Stimulated activated CD4-positive, alpha-beta T cell treated with anti-CD3 and anti-CD28 coated beads, TNF-alpha, amount 100 ng/mL, for 4 hours (primary cell): Measurements from ENCODE around the gene SAPCD1.

Experiments used
- DNase-seq, 3 experiments: peaks; one replicate each; pipeline ENCODE4 v3.0.0-alpha.2; 2020; ENCODE audit warnings: low read depth in 3 of 3

Gene SAPCD1

DNA sequence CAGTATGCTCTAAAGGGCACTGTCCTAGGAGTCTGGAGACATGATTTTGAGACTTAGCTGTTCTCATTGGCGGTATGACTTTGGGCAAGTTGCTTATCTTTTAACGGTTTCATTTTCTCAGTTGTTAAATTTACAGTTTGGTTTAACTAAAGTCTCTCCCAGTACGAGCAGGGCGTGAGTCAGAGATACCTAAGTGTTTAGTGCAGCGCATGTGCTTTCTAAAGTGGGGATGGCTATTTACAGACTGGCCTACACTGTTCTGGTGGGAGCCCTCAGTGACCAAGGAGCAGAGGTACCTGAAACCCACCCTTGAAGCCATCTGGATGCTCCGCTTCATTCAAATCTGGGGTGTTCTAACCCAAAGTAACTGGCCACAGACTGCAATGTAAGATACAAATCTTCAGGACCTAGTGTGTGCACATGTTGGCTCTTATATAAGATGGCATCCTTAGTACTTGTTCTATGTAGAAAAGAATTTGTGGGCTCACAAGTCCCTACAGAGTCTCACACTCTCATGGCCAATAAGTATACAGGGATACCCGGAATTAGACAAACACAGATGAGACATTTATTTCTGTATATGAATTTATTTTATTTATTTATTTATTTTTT lies 11.9 kb upstream of the SAPCD1 start:
- DNase-seq = no peak

DNA sequence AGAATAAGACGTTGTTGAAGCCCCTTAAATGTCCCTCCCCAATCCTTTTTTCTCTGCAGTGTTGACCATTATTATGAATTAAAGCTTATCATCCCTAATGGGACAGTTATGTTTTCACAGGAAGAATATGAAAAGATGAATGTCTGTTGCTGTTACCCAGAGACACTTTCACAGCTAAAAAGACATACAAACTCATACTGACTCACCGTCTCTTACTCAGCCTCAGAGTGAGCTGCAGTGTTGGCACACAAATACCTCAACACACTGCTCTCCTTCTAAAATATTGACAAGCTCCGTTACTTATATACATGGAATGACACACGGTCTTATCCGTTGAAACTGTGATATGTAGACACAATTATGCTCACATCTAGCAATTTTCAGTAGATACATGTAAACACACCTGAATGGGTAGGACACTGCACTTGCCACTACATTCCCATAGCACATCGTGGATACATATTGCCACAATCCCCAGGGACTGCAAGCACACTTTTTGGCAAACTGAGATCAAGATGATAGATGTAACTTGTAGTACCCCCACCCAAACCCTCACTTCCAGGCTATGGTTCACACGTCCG lies 9.6 kb upstream of the SAPCD1 start:
- no peak for DNase-seq

DNA sequence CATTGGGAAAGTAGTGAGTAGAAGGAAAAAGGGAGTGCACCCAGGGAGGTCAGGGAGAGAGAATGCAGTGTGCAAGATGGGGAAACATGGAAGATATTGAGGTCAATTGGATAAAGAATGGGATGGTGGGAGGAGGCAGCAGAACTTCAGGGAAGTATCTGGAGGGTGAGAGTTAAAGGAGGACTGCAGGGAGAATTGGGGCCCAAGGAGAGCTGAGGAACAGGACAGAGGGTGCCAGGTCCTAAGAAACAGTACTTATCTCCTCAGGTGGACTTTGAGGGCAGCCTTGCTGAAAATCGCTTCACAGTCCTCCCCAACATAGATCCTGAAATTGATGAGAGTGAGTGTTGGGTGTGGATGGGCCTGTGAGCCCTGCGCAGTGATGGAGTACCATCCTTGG lies 4.2 kb upstream of the SAPCD1 start:
- no peak for DNase-seq

DNA sequence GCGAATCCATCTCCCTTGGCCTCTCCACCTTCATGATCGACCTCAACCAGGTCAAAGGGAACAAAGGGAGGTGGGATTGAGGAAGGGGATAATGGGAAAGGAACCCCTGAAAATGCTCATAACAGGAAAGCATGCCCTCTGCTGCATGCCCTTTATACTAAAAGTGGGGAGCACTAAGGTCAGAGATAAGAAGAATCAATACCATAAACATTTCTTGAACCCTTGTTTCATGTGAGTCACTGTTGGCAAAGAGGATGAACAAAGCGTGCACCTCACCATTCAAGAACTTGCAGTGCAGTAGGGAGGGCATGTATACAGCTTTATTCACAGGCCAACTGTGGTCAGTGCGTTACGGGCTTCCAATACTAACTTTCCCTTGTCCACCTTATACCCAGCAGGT lies 1.7 kb upstream of the SAPCD1 start:
- DNase-seq = no peak

DNA sequence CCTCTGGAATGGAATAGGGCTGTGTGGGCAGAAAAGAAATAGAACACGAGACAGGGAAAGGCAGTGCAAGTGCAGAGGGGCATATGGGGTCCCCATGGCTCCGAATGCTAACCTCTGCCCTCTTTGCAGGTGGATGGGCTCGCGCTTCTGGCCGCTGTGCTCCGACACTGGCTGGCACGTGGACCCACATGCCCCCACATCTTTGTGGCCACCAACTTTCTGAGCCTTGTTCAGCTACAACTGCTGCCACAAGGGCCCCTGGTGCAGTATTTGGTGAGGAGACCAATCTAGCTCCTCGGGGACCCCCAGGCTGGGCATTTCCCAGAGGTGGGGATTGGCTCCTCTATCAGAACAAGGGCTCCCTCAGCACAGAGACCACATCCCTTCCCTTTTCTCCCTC lies 1.1 kb upstream of the SAPCD1 start:
- DNase-seq = no peak

DNA sequence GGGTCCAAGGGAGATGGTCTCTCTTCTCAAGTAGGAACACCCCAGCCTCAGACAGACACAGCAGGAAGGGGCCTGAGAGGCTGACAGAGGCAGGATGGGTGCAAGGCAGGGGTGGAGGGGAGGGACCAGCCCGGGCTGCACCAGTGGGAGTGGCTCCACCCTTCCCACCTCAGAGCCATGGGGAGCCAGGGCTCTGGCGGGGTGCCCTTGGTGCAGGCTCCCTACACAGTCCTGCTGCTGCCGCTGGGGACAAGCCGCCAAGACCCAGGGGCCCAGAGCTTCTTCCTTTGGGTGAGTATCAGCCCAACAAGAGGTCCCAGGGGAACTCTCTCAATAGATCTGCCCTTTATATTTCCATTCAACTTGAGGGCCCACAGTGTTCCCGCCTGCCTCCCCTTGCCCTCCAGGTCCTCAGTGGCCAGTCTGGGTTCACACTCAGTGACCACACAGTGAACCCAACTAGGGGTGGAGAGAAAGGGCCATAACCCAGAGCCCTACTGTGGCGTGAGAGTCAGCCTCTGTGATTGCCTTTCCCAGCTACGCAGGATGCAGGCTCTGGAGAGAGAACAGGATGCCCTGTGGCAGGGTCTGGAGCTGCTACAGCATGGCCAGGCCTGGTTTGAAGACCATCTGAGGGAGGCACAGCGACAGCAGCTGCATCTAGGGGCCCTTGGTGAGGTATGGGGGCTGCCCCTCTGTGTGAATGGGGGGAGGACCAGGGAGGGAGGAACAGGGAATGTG lies 592 bp downstream of the SAPCD1 start:
- no peak for DNase-seq

DNA sequence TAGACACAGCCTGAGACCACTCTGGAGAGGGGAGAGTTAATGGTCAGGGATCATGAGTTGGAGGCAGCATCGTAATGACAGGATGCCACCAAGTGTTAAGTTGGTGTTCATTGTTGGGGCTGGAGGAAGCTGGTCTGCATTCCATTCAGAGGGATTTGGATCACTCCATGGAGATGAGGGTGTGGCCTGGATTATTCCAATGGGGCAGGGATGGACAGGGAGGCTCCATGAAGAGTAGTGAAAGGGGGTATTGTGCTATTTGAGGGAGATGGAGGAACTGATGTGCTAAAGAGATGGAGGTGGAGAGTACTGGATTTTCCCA lies 1.1 kb downstream of the SAPCD1 start:
- DNase-seq = no peak

DNA sequence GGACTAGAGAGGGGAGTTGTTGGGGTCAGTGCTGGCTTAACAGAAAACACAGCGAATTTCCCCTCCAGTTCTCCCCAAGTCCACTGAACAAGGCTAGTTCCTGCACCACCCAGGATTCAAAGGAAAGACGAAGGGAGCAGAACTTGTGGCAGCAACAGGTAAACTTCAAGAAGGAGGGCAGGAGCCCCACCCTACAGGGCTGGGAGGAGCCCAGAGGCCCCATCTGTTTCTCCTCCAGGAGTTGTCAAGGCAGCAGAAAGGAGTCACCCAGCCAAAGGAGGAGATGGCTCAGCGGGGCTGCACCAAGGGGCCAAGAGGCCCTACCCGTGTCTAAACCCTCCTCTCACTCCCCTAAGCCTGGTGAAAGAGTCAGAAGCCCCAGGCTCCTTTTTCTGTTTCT lies 1.7 kb downstream of the SAPCD1 start:
- DNase-seq = no peak

DNA sequence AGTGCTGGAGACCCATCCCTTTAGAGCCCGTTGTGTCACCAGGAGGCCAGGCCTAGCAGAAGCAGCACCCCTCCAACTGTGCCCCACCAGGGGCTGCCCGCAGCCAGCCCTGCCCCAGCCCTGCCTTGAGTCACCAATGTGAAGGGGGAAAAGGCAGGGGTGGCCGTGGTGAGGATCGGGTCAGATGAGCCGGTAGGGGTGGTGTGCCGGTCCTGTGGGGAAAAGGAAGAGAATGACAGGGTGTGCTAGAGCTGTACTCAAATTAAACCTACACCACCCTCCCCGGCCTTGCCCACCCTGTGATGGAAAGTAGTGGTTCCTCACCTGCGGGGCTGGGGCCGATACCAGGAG lies 3.1 kb downstream of the SAPCD1 start:
- no peak for DNase-seq

DNA sequence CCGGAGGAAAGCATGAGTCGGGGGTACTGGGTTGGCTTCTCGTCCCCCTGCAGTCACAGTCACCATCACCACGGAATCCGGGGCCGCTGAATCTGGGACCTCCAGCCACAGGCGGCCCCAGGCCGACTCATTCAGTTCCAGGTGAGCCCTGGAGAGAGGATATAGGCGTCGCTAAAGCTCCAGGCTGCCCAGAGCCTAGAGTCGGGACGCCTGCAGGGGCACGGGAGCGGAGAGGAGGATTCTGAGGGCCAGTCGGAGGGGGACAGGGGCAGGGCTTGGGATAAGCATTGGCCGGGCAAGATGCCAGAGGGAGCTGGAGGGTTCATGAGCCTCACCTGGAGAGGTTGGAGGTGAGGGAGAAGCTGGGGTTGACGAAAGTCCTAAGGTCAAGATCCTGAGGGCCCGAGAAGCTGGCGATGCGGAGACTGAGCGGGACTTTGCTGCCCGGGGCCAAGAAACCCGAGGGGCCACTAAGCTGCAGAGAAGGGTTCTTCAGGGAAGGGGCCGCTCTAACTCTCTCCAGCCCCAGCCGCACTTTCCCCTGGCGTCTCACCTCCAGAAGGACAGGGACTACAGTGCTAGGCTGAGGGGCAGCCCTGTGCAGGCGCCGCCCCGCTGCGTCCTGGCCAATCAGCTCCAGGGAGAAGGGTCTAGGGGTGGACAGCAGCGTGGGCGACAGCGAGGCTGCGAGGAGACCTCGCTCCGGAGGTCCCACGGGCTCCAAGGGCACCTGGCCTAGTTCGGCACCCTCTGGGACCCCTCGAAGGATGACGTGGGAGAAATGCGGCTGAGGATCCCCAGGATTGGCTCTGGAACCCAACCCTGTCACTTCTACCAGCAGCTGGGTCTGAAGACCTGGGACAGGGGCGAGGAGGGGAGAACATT lies 3.7 kb downstream of the SAPCD1 start:
- no peak for DNase-seq

DNA sequence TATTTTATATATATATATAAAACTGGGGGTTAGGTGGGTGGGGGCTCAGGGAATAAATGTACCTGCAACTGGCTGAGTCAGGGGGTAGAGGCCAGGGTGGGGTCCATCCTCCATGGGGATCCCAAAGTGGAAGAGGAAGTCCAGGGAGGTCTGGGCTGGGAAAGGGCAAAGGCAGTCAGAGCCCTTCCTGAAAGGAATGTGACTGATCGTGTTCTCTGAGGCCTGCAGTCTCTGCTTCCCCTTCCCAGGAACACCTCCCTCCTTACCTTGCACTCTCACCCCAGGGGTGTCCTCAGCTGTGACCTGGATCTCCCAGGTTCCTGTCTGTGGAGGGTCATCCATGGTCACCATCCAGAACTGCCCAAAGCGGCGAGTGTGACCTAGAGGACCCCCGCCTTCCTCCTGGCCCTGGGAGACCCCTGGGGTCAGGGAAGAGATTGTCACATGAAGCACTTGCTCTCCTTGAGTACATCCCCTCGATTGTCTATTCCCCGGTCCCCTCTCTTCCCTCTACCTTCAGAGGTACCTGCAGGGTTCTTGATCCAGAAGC lies 4.7 kb downstream of the SAPCD1 start:
- DNase-seq = no peak

DNA sequence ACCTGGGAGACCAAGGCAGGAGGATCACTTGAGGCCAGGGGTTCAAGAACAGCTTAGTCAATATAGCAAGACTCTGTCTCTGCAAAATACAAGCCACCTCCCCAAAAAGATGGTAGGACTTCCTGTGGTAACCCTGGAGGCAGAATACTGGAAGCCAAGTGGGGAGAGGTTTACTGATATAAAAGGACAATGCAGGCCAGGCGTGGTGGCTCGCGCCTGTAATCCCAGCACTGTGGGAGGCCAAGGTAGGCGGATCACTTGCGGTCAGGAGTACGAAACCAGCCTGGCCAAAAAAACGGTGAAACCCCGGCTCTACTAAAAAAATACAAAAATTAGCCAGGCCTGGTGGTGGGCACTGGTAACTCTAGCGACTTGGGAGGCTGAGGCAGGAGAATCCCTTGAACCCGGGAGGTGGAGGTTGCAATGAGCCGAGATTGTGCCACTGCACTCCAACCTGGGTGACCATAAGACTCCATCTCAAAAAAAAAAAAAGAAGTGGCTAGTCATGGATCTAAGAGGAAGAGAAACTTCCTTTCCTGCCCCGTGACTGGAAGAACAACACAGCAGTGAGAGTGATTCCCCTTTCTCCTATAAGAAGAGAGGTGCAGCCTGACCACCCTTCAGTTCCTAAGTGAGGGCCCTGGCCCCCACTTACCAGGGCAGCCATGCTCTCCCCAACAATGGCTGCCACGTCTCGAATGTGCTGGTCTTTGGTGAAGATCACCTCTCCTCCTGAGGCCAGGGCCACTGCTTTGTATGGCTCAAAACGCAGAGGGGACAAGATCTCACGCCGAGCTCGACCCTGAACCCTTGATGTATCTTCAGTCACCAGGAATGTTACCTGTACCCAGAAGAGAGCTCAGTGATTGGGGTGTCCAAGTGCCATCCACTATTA lies 6.2 kb downstream of the SAPCD1 start:
- no peak for DNase-seq

DNA sequence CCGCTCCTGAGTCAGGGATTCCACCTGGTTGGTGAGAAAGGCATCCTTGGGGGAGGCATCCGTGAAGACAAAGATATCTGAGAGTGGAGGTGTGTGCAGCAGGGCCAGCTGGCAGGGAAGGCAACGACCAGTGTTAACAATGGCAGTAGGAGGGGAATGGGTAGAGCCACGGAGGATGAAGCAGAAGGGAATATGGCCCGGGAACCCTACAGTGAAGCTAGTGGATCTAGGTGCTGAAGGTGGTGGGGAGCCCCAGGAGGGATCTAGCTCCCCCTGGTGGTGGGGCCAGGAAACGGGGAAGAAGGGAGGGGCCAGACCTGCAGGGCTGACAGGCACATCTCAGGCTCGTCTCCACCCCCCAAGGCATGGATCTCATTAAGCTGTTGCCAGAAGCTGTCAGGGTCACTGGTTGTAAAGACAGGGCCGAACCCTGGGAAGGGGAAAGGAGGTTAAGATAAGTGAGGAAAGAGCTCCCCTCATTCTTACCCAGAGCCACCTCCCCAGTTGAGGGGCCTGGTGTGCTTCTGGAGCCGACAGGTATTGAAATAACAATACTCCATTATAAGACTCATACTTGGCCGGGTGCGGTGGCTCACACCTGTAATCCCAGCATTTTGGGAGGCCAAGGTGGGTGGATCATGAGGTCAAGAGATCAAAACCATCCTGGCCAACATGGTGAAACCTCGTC lies 7.4 kb downstream of the SAPCD1 start:
- DNase-seq = peak; percentile 62 to 71 (median 65)

DNA sequence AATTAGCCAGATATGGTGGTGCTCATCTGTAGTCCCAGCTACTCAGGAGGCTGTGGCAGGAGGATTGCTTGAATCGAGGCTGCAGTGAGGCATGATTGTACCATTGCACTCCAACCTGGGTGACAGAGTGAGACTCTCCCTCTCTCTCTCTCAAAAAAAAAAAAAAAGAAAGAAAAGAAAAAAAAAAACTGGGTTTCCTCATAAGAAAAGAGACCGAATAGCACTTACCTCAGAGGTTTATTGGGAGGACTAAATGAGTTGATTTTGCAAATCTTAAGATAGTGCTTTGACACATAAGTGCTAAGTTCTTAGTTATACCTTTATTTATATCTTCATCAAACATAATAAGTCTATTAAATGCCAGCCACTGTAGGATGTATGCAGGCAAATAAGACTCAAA lies 8.4 kb downstream of the SAPCD1 start:
- DNase-seq = no peak

DNA sequence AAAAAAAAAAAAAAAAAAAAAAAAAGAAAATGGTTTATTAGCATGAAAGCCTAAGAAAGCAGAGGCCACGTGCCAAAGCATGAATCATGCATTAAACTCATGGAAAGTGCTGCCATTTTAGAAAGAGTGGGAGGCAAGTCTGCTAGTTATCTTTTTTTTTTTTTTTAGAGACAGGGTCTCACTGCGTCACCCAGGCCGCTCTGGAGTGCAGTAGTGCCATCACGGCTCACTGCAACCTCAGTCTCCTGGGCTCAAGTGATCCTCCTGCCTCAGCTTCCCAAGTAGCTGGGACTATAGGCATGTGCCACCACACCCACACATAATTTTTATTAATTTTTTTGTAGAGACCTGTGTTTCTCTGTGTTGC lies 9.5 kb downstream of the SAPCD1 start:
- peak in 1 of 3 experiments; percentile 28 for DNase-seq

DNA sequence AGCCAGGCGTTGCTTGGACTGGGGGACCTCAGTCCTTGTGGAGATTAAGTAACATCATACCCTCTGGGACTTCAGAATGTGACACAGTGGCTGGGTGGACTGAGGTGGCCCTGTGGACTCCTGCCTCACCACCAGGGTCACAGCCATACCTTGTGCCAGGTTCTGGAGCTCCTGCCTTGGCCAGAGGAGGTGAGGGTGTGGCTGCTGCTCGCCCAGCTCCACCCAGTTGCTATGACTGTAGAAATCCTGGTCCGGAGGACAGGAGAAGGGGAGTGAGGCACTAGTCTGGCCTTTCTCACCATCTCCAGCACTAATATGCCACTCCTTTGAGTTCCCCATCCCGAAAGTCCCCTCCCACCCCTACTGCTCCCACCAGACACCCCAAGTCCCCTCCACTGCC lies 12.7 kb downstream of the SAPCD1 start:
- no peak for DNase-seq

DNA sequence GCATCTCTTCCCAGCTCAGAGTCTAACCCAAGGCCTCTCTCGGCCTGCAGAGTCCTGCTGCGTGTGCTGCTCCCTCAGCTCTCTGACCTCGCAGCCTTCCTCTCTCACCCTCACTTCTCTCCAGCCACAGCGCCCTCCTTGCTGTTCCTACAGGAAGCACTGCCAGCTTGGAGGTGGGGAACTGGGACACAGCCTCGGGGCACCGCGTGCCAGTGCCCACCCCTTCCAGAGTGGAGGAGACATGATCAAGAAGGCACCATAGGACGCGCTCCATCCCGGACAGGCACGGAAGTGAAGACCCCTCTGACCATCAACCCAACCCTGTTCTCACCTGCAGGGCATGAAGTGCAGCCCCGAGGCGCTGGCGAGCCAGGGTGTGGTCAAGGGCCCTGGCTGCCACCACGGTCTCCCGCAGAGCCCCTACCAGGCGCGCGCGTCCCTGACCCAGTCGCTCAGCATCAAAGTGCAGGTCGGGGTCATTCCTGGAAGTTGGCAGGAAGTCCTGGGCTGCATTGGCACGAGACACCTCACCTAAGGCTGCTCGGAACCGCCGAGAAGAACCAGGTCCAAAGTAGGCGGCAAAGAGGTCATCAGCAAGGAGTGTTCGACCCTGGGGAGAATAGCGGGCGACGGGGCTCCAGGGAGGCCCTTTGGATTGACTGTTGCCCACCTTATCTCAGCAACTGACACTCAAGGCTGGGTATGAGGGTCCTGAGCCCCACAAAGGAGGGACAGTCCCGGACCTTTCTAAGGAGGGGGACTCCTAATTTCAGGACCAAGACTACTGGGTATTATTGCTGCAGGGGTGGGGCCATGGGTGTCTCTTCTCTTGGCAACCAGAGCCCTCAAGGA lies 13.4 kb downstream of the SAPCD1 start:
- DNase-seq = no peak

DNA sequence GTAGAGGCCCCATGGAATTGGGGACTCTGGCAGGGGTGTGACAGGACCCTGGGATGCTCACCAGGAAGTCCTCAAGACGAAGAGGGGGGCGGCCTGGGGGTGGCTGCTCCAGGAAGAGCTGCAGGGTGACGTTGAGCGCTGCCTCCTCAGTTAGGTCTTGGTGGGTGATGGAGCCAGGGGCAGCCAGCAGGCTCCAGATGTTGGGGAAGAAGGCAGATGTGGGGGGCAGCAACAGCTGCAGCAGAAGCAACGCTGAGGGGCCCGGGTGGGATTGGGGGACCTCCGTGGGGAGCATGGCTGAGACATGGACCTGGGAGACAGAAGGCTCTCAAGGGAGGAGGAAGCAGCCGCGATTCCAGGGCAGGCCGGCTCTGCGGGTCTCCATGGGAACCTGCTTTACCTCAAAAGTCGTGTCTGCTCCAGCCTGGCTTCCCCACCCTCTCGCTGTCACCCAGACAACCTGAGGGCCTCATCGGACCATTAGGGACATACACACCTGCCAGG lies 14.1 kb downstream of the SAPCD1 start:
- DNase-seq = no peak

DNA sequence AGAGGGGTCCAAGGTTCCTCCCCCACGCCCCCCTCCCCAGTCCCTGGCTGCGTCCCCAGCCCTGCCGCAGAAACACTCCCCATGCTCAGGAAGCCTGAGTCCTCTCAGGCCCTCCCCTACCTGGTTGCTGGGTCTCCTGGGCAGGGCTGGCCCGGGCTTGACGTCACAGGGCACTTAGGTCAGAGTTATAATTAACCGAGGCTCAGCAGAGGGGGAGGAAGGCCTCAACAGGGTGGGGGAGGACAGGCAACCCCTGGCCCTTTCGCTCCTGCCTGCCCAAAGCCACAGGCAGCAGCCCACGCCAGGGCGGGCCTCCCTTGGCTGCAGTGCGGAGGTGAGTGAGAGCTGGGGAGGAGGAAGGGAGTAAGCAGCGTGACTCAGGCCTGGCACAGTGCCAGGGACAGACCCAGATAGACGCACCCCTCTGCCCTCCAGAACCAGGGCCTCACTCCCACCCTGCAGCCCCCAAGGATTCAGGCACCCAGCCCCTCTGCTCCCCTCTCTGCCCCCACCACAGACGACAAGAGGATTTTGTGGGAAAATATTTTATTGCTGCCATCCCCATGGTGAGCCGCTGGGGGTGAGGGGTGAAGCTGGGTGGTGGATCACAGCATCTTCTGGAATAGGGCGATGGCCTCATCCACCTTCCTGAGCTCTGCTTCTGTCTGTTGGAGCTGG lies 14.7 kb downstream of the SAPCD1 start, which contains the start of gene VWA7:
VWA7 (minus strand) TSS at position 340 of the 678 bp plus-strand sequence. CDS start 549 bp downstream, outside the sequence.
- peak; percentile 62 to 74 (median 67) for DNase-seq
